Astrocyte (in vitro differentiated cells and primary cell): ENCODE data around the gene CLMN. TPM values are rescaled to one million over a fixed set of nuclear protein-coding genes. Genes with fewer than 3 reads are reported as not detected.

ENCODE experiments used
- DNase-seq: peaks from one replicate; pipeline ENCODE4 v3.0.0-alpha.2; 2010; ENCODE audit warnings: low read depth
- FAIRE-seq: peaks from 2 replicates; lab custom pipeline; 2011; peaks lifted over from hg19 to GRCh38; lab: Jason Lieb, UNC
- H2AFZ ChIP-seq: 2 replicates; pipeline ENCODE4 v1.6.0; 2012; ENCODE audit warnings: low read depth, low read length, inconsistent platforms
- H3K27ac ChIP-seq: 2 replicates; pipeline ENCODE4 v1.5.1; 2011; ENCODE audit warnings: low read depth, low read length, inconsistent platforms
- H3K27me3 ChIP-seq: 2 replicates; pipeline ENCODE4 v1.6.0; 2011; ENCODE audit warnings: low read length, inconsistent platforms; ENCODE audit not compliant: insufficient read depth
- H3K36me3 ChIP-seq: 2 replicates; pipeline ENCODE4 v1.5.1; 2011; ENCODE audit warnings: low read length, inconsistent platforms; ENCODE audit not compliant: insufficient read depth
- H3K4me1 ChIP-seq: 2 replicates; pipeline ENCODE4 v1.5.1; 2011; ENCODE audit warnings: low read length, inconsistent platforms; ENCODE audit not compliant: insufficient read depth
- H3K4me2 ChIP-seq: 2 replicates; pipeline ENCODE4 v1.6.0; 2012; ENCODE audit warnings: low read length, inconsistent platforms
- H3K4me3 ChIP-seq: 2 replicates; pipeline ENCODE4 v1.5.1; 2011; ENCODE audit warnings: low read depth, mild to moderate bottlenecking, low read length, inconsistent platforms; ENCODE audit not compliant: insufficient read depth
- H3K79me2 ChIP-seq: 2 replicates; pipeline ENCODE4 v1.6.0; 2012; ENCODE audit warnings: mild to moderate bottlenecking, low read length, inconsistent platforms; ENCODE audit not compliant: insufficient read depth
- H3K9ac ChIP-seq: 2 replicates; pipeline ENCODE4 v1.6.0; 2012; ENCODE audit warnings: mild to moderate bottlenecking, low read length, inconsistent platforms
- H3K9me3 ChIP-seq: 2 replicates; pipeline ENCODE4 v1.5.1; 2012; ENCODE audit warnings: low read depth, mild to moderate bottlenecking, low read length, inconsistent platforms; ENCODE audit not compliant: insufficient read depth
- H4K20me1 ChIP-seq: 2 replicates; pipeline ENCODE4 v1.6.0; 2012; ENCODE audit warnings: low read length, inconsistent platforms; ENCODE audit not compliant: insufficient read depth
- H3K27ac Mint-ChIP-seq: one replicate; pipeline ENCODE4 v1.8.0; 2021; ENCODE audit warnings: mild to moderate bottlenecking, mixed read lengths; ENCODE audit not compliant: unreplicated experiment
- H3K27me3 Mint-ChIP-seq: one replicate; pipeline ENCODE4 v1.8.0; 2021; ENCODE audit warnings: low read depth, mixed read lengths; ENCODE audit not compliant: unreplicated experiment
- H3K36me3 Mint-ChIP-seq: one replicate; pipeline ENCODE4 v1.8.0; 2021; ENCODE audit warnings: low read depth, mixed read lengths; ENCODE audit not compliant: unreplicated experiment
- H3K4me1 Mint-ChIP-seq: one replicate; pipeline ENCODE4 v1.8.0; 2021; ENCODE audit warnings: low read depth, mixed read lengths; ENCODE audit not compliant: unreplicated experiment
- H3K4me3 Mint-ChIP-seq: one replicate; pipeline ENCODE4 v1.8.0; 2021; ENCODE audit warnings: mild to moderate bottlenecking, moderate library complexity, mixed read lengths; ENCODE audit not compliant: unreplicated experiment
- H3K9me3 Mint-ChIP-seq: one replicate; pipeline ENCODE4 v1.8.0; 2021; ENCODE audit warnings: mild to moderate bottlenecking, mixed read lengths; ENCODE audit not compliant: unreplicated experiment
- CTCF ChIP-seq: IDR thresholded peaks from 2 replicates; pipeline ENCODE4 v1.5.1; 2011; ENCODE audit warnings: low read depth, mild to moderate bottlenecking, inconsistent platforms, low read length, moderate library complexity; ENCODE audit not compliant: insufficient read depth
- EZH2 ChIP-seq: IDR thresholded peaks from 2 replicates; pipeline ENCODE4 v1.6.1; 2012; ENCODE audit warnings: mild to moderate bottlenecking, low read length, inconsistent platforms; ENCODE audit not compliant: insufficient read depth
- total RNA-seq: library from RNA; stranded (reverse); gene quantifications from 2 replicates; pipeline ENCODE4 v1.2.1, GENCODE V29; 2021

Gene CLMN
- total RNA-seq, 1 donor from 2014 or later = 14.0 TPM

DNA sequence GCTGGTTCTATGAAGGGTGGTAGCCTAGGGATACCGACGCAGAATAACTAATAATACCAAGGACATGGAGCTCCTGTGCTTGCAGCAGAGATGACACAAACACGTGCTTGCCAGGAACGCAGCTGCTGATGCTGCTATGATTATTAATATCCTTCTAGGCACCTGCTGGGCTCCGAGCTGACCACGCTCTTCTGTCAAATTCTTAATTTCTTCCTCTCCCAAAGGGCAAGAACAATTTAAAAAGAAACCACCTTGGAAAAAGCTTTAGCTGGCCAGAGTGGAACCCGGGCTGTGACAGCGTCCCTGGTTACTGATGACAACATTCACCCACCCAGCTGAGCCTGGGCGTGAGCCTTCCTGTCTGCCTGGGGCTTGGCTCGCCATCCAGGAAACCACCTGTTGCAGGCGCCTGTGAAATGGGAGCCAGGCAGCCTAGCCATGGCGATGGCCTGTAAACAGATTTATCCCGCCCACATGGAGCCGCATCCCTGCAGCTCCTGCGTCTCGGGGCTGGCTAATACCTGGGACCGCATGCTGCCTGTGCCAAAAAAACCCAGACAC, 28.8 kb downstream of the CLMN start:
- no peaks in the 10 kb centered on the region for H3K9me3 ChIP-seq
- H3K9ac ChIP-seq = no peak overlapping the region
- no peak overlapping the region for H3K4me3 ChIP-seq
- Mint-ChIP-seq H3K4me3 (no peak overlapping the region), H3K27me3 (peaks cover 10% of the 10 kb centered on the region), H3K36me3 (peaks cover 9% of the 10 kb centered on the region), H3K27ac (no peak overlapping the region), H3K9me3 (peaks cover 13% of the 10 kb centered on the region), H3K4me1 (no peaks in the 10 kb centered on the region)
- TF ChIP-seq EZH2 (no peak), CTCF (no peak)
- H3K4me2 ChIP-seq = no peak overlapping the region
- H3K4me1 ChIP-seq = peaks cover 5% of the 10 kb centered on the region
- no peak overlapping the region for H2AFZ ChIP-seq
- no peaks in the 10 kb centered on the region for H4K20me1 ChIP-seq
- H3K79me2 ChIP-seq = no peaks in the 10 kb centered on the region
- H3K27ac ChIP-seq = no peak overlapping the region
- H3K36me3 ChIP-seq = no peaks in the 10 kb centered on the region
- DNase-seq (no peak), FAIRE-seq (no peak)
- H3K27me3 ChIP-seq = no peaks in the 10 kb centered on the region

DNA sequence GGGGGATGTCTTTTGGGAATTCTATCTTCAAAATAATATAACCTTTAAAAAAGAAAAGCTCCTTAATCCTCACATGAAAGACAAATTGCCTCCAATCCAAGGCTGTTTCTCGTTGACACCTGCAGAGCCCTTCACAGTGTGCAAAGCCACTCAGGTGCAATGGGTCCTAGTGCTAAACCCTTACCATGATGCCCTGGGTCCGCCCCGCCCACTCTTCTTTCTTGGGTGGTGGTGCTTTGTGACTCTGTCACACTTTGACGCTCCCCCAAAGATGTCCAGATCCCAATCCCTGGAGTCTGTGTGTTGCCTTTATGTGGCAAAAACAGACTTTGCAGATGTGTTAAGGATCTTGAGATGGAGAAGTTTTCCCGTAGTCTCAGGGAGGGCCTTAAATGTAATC, 29.7 kb downstream of the CLMN start:
- Mint-ChIP-seq H3K9me3 (peaks cover 11% of the 10 kb centered on the region), H3K27ac (no peak overlapping the region), H3K4me3 (no peak overlapping the region), H3K4me1 (no peaks in the 10 kb centered on the region), H3K27me3 (peaks cover 10% of the 10 kb centered on the region), H3K36me3 (peaks cover 11% of the 10 kb centered on the region)
- Histone ChIP-seq H3K9me3 (no peaks in the 10 kb centered on the region), H3K4me3 (no peak overlapping the region), H3K36me3 (no peaks in the 10 kb centered on the region), H4K20me1 (no peaks in the 10 kb centered on the region), H2AFZ (no peak overlapping the region), H3K4me1 (peaks cover 5% of the 10 kb centered on the region), H3K79me2 (no peaks in the 10 kb centered on the region), H3K27ac (no peak overlapping the region), H3K9ac (no peak overlapping the region), H3K4me2 (no peak overlapping the region), H3K27me3 (no peaks in the 10 kb centered on the region)
- FAIRE-seq (no peak), DNase-seq (no peak)
- no peak for TF ChIP-seq EZH2
- TF ChIP-seq CTCF = no peak

- no peaks in the 10 kb centered on the region for H3K9me3 ChIP-seq
- DNase-seq (no peak), FAIRE-seq (no peak)
- peaks cover 11% of the 10 kb centered on the region for H3K9me3 Mint-ChIP-seq
- no peaks in the 10 kb centered on the region for H4K20me1 ChIP-seq
- H2AFZ ChIP-seq = no peak overlapping the region
- no peak overlapping the region for H3K9ac ChIP-seq
- peaks cover 10% of the 10 kb centered on the region for H3K27me3 Mint-ChIP-seq
- H3K36me3 ChIP-seq = no peaks in the 10 kb centered on the region
- peaks cover 11% of the 10 kb centered on the region for H3K36me3 Mint-ChIP-seq
- no peak overlapping the region for H3K4me3 Mint-ChIP-seq
- H3K27ac Mint-ChIP-seq = no peak overlapping the region
- no peak overlapping the region for H3K4me3 ChIP-seq
- no peaks in the 10 kb centered on the region for H3K79me2 ChIP-seq
- H3K4me1 ChIP-seq = peaks cover 5% of the 10 kb centered on the region
- no peaks in the 10 kb centered on the region for H3K27me3 ChIP-seq
- no peak for TF ChIP-seq EZH2
- TF ChIP-seq CTCF = no peak
- H3K4me1 Mint-ChIP-seq = no peaks in the 10 kb centered on the region
- H3K27ac ChIP-seq = no peak overlapping the region
- no peak overlapping the region for H3K4me2 ChIP-seq
Observed at GRCh38 chr14:95289323-95290010, 30.2 kb downstream of the CLMN start.
